Measurements from ENCODE around the gene CADPS. TPM values are rescaled to one million over a fixed set of nuclear protein-coding genes. Genes with fewer than 3 reads are reported as not detected.

The CADPS gene
- polyA plus RNA-seq, 1 experiment, result 0.12 TPM

GRCh38 chr3:62688812-62689211, 186.4 kb downstream of the CADPS start:
- CTCF ChIA-PET, result interaction anchor here (1.2 kb wide), 1 partner anchor 66 kb away, joined by 6 read pairs; no protein-coding TSS in a partner anchor
- POLR2A ChIA-PET, result no interaction called here
- DNase-seq (ENCODE audit: low read depth, low spot score), result no peak

GRCh38 chr3:62688050-62688449, 187.2 kb downstream of the CADPS start:
- Histone ChIP-seq H3K9me3 (ENCODE audit: control insufficient read depth, insufficient read depth, low read length) (no peaks in the 10 kb centered on the region), H3K4me3 (ENCODE audit: low read depth, low read length) (no peak overlapping the region), H3K27ac (ENCODE audit: low read depth, low read length) (no peak overlapping the region), H3K27me3 (ENCODE audit: control insufficient read depth, insufficient read depth, low read length) (no peaks in the 10 kb centered on the region)
- TF ChIP-seq CTCF (IDR thresholded peaks at IDR 0.05; ENCODE audit: low read depth, low read length), result no peak
- no peak for DNase-seq (ENCODE audit: low read depth, low spot score)
- POLR2A ChIA-PET, result no interaction called here
- CTCF ChIA-PET, result interaction anchor here (1.2 kb wide), 1 partner anchor 66 kb away, joined by 6 read pairs; no protein-coding TSS in a partner anchor

More at GRCh38 chr3:62688812-62689211, 186.4 kb downstream of the CADPS start:
- no peaks in the 10 kb centered on the region for H3K9me3 ChIP-seq (ENCODE audit: control insufficient read depth, insufficient read depth, low read length)
- no peak overlapping the region for H3K4me3 ChIP-seq (ENCODE audit: low read depth, low read length)
- TF ChIP-seq CTCF (IDR thresholded peaks at IDR 0.05; ENCODE audit: low read depth, low read length), result no peak
- no peaks in the 10 kb centered on the region for H3K27me3 ChIP-seq (ENCODE audit: control insufficient read depth, insufficient read depth, low read length)
- no peak overlapping the region for H3K27ac ChIP-seq (ENCODE audit: low read depth, low read length)

GRCh38 chr3:62686503-62687294, 188.5 kb downstream of the CADPS start:
- no peak for DNase-seq (ENCODE audit: low read depth, low spot score)
- no peak overlapping the region for H3K4me3 ChIP-seq (ENCODE audit: low read depth, low read length)
- no peaks in the 10 kb centered on the region for H3K9me3 ChIP-seq (ENCODE audit: control insufficient read depth, insufficient read depth, low read length)
- POLR2A ChIA-PET, result no interaction called here
- no peaks in the 10 kb centered on the region for H3K27me3 ChIP-seq (ENCODE audit: control insufficient read depth, insufficient read depth, low read length)
- no peak overlapping the region for H3K27ac ChIP-seq (ENCODE audit: low read depth, low read length)
- CTCF ChIA-PET, result no interaction called here
- TF ChIP-seq CTCF (IDR thresholded peaks at IDR 0.05; ENCODE audit: low read depth, low read length), result no peak

- no peak for TF ChIP-seq CTCF (IDR thresholded peaks at IDR 0.05; ENCODE audit: low read depth, low read length)
- CTCF ChIA-PET, result no interaction called here
- no peaks in the 10 kb centered on the region for H3K27me3 ChIP-seq (ENCODE audit: control insufficient read depth, insufficient read depth, low read length)
- DNase-seq (ENCODE audit: low read depth, low spot score), result no peak
- no peak overlapping the region for H3K27ac ChIP-seq (ENCODE audit: low read depth, low read length)
- POLR2A ChIA-PET, result no interaction called here
- H3K9me3 ChIP-seq (ENCODE audit: control insufficient read depth, insufficient read depth, low read length), result no peaks in the 10 kb centered on the region
- H3K4me3 ChIP-seq (ENCODE audit: low read depth, low read length), result no peak overlapping the region
Observed at GRCh38 chr3:62682826-62683225, 192.4 kb downstream of the CADPS start.

- no peak overlapping the region for H3K27ac ChIP-seq (ENCODE audit: low read depth, low read length)
- TF ChIP-seq CTCF (IDR thresholded peaks at IDR 0.05; ENCODE audit: low read depth, low read length), result no peak
- H3K27me3 ChIP-seq (ENCODE audit: control insufficient read depth, insufficient read depth, low read length), result no peaks in the 10 kb centered on the region
- H3K4me3 ChIP-seq (ENCODE audit: low read depth, low read length), result no peak overlapping the region
- CTCF ChIA-PET, result no interaction called here
- no peak for DNase-seq (ENCODE audit: low read depth, low spot score)
- POLR2A ChIA-PET, result no interaction called here
- H3K9me3 ChIP-seq (ENCODE audit: control insufficient read depth, insufficient read depth, low read length), result no peaks in the 10 kb centered on the region
Observed at GRCh38 chr3:62679988-62680387, 195.2 kb downstream of the CADPS start.
